Natural killer cell (primary cell): ENCODE measurements around the gene JPT2. TPM values are rescaled to one million over a fixed set of nuclear protein-coding genes. Genes with fewer than 3 reads are reported as not detected.
"Not testable (repeated sequence)": the region's sequence is repeated elsewhere in the genome, so short reads cannot be mapped to it uniquely, and the experiment has no call there.

Source experiments
- ATAC-seq, 3 donors: fragments of 150-1000 bp in 2 of 3; fragments of 200-7000 bp in 1 of 3; cut with Tn5 transposase; 1 replicate in 1 of 3; 2 replicates in 2 of 3; pipeline ENCODE4 v1.10.0; 2021; ENCODE audit warnings: mild to moderate bottlenecking in 2 of 3, moderate library complexity in 2 of 3
- DNase-seq, 2 donors: peaks; one replicate each; pipeline versions ENCODE4 v3.0.0 to v3.0.0-alpha.2; 2013 to 2021; ENCODE audit warnings: mixed read lengths in 1 of 2
- H3K27ac ChIP-seq: one replicate; pipeline ENCODE4 v1.5.1; 2013; ENCODE audit warnings: mild to moderate bottlenecking, low read length
- H3K27me3 ChIP-seq: one replicate; pipeline ENCODE4 v1.6.1; 2013; ENCODE audit warnings: low read length; ENCODE audit not compliant: control insufficient read depth, insufficient read depth
- H3K36me3 ChIP-seq: one replicate; pipeline ENCODE4 v1.6.1; 2013; ENCODE audit warnings: low read length; ENCODE audit not compliant: control insufficient read depth, insufficient read depth
- H3K4me1 ChIP-seq: one replicate; pipeline ENCODE4 v1.6.1; 2013; ENCODE audit warnings: low read length; ENCODE audit not compliant: control insufficient read depth, insufficient read depth
- H3K4me3 ChIP-seq: one replicate; pipeline ENCODE4 v1.5.1; 2013; ENCODE audit warnings: low read length
- H3K9me3 ChIP-seq: one replicate; pipeline ENCODE4 v1.6.1; 2013; ENCODE audit warnings: low read length; ENCODE audit not compliant: control insufficient read depth, insufficient read depth
- H3K27ac Mint-ChIP-seq, 2 donors: one replicate each; pipeline ENCODE4 v1.8.0; 2022; ENCODE audit warnings: mild to moderate bottlenecking in 2 of 2, mixed read lengths in 2 of 2, moderate library complexity in 1 of 2
- H3K27me3 Mint-ChIP-seq, 2 donors: one replicate each; pipeline ENCODE4 v1.8.0; 2022; ENCODE audit warnings: low read depth in 2 of 2, mixed read lengths in 2 of 2
- H3K36me3 Mint-ChIP-seq: one replicate; pipeline ENCODE4 v1.8.0; 2022; ENCODE audit warnings: mixed read lengths
- H3K4me1 Mint-ChIP-seq, 2 donors: one replicate each; pipeline ENCODE4 v1.8.0; 2022; ENCODE audit warnings: mixed read lengths in 2 of 2
- H3K4me3 Mint-ChIP-seq: one replicate; pipeline ENCODE4 v1.8.0; 2022; ENCODE audit warnings: mild to moderate bottlenecking, moderate library complexity, mixed read lengths
- H3K9me3 Mint-ChIP-seq, 2 donors: one replicate each; pipeline ENCODE4 v1.8.0; 2022; ENCODE audit warnings: mixed read lengths in 2 of 2
- WGBS: methylation state at CpG from one replicate; pipeline ENCODE4 v1.1.7; 2013; ENCODE audit warnings: missing lambda C conversion rate; ENCODE audit not compliant: insufficient coverage; 5-methylcytosine and 5-hydroxymethylcytosine counted together
- intact Hi-C: fragments of 100-400 bp; cut with micrococcal nuclease; formaldehyde crosslinking; loops from one replicate; pipeline ENCODE4 v1.14.2; 2022
- total RNA-seq, 4 donors: library from RNA; stranded (reverse); fragments of 120-200 nt in 1 of 4; gene quantifications; one replicate each; pipeline versions ENCODE4 v1.2.3 to v1.2.4, GENCODE V29; 2013 to 2022
- TF ChIP-seq, protein P1 (sequence below): fragments of 200-600 bp; IDR thresholded peaks from one replicate; pipeline ENCODE4 v1.8.0; 2022; ENCODE audit warnings: antibody characterized with exemption

JPT2 gene
- total RNA-seq, 3 donors from 2014 or later (not counting 1 experiment from before 2014, with no cell fraction given): 12.2 to 28.4 (median 14.2) TPM

DNA sequence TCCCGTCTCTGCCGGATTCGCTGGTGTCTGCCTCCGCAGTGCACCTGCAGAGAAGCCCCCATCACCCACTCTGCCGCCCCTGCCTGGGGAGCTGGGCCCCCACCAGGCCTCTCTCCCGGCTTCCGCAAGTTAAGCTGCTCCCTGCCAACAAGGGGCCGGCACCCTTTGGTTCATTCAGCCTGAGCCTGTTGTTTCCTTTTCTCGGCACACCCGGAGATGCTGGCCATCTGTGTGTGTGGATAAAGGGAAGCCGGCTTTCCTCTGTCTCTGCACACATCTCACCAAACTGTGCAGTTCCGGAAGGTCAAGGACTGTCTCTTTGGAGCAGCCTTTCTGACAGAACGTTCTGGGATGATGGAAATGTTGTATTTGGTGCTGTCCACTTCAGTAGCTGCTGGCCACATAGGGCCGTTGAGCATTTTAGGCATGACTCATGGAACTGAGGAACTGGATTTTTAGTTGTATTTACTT, 34.7 kb downstream of the JPT2 start:
- 65% methylated on average over 14 of the region's 14 CpGs for WGBS
- Histone ChIP-seq H3K27me3 (no peaks in the 10 kb centered on the region), H3K27ac (peak overlapping the region; percentile 90), H3K36me3 (no peaks in the 10 kb centered on the region), H3K9me3 (no peaks in the 10 kb centered on the region), H3K4me1 (peaks cover 44% of the 10 kb centered on the region), H3K4me3 (no peak overlapping the region)
- Mint-ChIP-seq H3K27ac (peak overlapping the region; percentile 35 to 41), H3K9me3 (no peaks in the 10 kb centered on the region), H3K27me3 (no peaks in the 10 kb centered on the region), H3K4me3 (no peak overlapping the region), H3K4me1 (peaks cover 34 to 39% of the 10 kb centered on the region in 2 donors), H3K36me3 (no peaks in the 10 kb centered on the region)
- ATAC-seq (no peak), DNase-seq (no peak)
- intact Hi-C loops: no loop called here
- TF ChIP-seq, protein P1, sequence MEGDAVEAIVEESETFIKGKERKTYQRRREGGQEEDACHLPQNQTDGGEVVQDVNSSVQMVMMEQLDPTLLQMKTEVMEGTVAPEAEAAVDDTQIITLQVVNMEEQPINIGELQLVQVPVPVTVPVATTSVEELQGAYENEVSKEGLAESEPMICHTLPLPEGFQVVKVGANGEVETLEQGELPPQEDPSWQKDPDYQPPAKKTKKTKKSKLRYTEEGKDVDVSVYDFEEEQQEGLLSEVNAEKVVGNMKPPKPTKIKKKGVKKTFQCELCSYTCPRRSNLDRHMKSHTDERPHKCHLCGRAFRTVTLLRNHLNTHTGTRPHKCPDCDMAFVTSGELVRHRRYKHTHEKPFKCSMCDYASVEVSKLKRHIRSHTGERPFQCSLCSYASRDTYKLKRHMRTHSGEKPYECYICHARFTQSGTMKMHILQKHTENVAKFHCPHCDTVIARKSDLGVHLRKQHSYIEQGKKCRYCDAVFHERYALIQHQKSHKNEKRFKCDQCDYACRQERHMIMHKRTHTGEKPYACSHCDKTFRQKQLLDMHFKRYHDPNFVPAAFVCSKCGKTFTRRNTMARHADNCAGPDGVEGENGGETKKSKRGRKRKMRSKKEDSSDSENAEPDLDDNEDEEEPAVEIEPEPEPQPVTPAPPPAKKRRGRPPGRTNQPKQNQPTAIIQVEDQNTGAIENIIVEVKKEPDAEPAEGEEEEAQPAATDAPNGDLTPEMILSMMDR: no peak

DNA sequence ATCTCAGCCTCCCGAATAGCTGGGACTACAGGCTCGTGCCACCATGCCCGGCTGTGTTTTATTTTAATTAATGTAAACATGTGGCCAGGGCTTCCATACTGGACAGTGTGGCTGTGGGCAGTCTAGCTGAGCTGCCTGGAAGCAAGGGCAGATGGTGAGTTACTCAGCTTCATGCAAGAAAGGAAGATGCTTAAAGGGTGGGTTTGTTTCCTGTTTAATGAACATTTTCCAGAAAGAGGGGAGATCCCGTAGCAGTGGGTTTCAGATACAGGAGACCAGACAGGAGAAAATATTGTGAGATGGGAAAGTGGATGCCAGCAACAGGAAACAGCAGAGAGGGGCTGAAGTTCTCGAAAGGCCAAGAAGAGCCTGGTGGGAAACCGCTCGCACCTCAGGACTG, 35.3 kb downstream of the JPT2 start:
- no peaks in the 10 kb centered on the region for H3K36me3 Mint-ChIP-seq
- Histone ChIP-seq H3K9me3 (no peaks in the 10 kb centered on the region), H3K4me1 (peaks cover 39% of the 10 kb centered on the region), H3K27ac (peak overlapping the region; percentile 90), H3K4me3 (no peak overlapping the region), H3K36me3 (no peaks in the 10 kb centered on the region), H3K27me3 (no peaks in the 10 kb centered on the region)
- WGBS: 76% methylated on average over 7 of the region's 7 CpGs
- no peak for ATAC-seq
- intact Hi-C loops: no loop called here
- H3K4me3 Mint-ChIP-seq: no peak overlapping the region
- H3K27ac Mint-ChIP-seq: peak overlapping the region in 1 of 2 donors; percentile 41
- no peaks in the 10 kb centered on the region for H3K9me3 Mint-ChIP-seq
- no peaks in the 10 kb centered on the region for H3K27me3 Mint-ChIP-seq
- TF ChIP-seq, protein P1: no peak
- DNase-seq: no peak
- H3K4me1 Mint-ChIP-seq: peaks cover 29 to 34% of the 10 kb centered on the region in 2 donors

- H3K4me3 ChIP-seq: no peak overlapping the region
- H3K9me3 ChIP-seq: no peaks in the 10 kb centered on the region
- H3K27me3 Mint-ChIP-seq: no peaks in the 10 kb centered on the region
- H3K4me3 Mint-ChIP-seq: no peak overlapping the region
- WGBS: 66% methylated on average over 14 of the region's 14 CpGs
- TF ChIP-seq, protein P1: no peak
- peaks cover 38% of the 10 kb centered on the region for H3K4me1 ChIP-seq
- intact Hi-C loops: no loop called here
- DNase-seq: no peak
- no peaks in the 10 kb centered on the region for H3K36me3 ChIP-seq
- H3K9me3 Mint-ChIP-seq: no peaks in the 10 kb centered on the region
- no peaks in the 10 kb centered on the region for H3K36me3 Mint-ChIP-seq
- H3K27ac ChIP-seq: peak overlapping the region; percentile 90
- peak in 1 of 3 donors; percentile 52 for ATAC-seq
- peaks cover 24 to 31% of the 10 kb centered on the region in 2 donors for H3K4me1 Mint-ChIP-seq
- no peaks in the 10 kb centered on the region for H3K27me3 ChIP-seq
- H3K27ac Mint-ChIP-seq: no peak overlapping the region
Measured at GRCh38 chr16:1713933-1714332, 35.9 kb downstream of the JPT2 start.

DNA sequence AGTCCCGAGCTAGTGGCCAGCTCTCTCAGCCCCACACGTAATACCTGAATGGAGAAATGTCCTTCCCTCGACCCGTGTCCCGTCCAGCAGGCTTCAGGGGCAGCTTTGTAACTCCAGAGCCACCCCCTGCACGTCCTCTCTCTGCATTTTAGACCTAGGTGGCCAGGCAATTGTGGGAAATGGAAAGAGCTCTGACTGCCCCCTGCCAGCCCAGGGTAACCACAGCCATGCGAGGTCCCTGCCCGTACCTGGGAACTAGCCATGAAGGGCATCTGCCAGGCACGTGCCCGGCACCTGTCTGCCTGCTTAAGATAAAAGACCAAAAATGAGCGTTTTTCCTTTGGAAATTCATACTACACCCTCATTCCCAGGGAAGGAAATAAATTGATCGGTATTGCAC, 37.1 kb downstream of the JPT2 start:
- intact Hi-C loops: no loop called here
- no peaks in the 10 kb centered on the region for H3K27me3 Mint-ChIP-seq
- no peak for DNase-seq
- no peaks in the 10 kb centered on the region for H3K9me3 Mint-ChIP-seq
- H3K4me1 ChIP-seq: peaks cover 42% of the 10 kb centered on the region
- no peak overlapping the region for H3K4me3 Mint-ChIP-seq
- TF ChIP-seq, protein P1: no peak
- ATAC-seq: no peak
- H3K9me3 ChIP-seq: no peaks in the 10 kb centered on the region
- 95% methylated on average over 12 of the region's 12 CpGs for WGBS
- H3K4me1 Mint-ChIP-seq: peaks cover 35 to 36% of the 10 kb centered on the region in 2 donors
- H3K27ac ChIP-seq: no peak overlapping the region
- no peak overlapping the region for H3K4me3 ChIP-seq
- no peaks in the 10 kb centered on the region for H3K36me3 ChIP-seq
- no peaks in the 10 kb centered on the region for H3K27me3 ChIP-seq
- H3K27ac Mint-ChIP-seq: peak overlapping the region in 1 of 2 donors; percentile 31
- no peaks in the 10 kb centered on the region for H3K36me3 Mint-ChIP-seq

- H3K27me3 ChIP-seq, H3K4me3 ChIP-seq, intact Hi-C loops, H3K9me3 ChIP-seq, H3K36me3 Mint-ChIP-seq, H3K9me3 Mint-ChIP-seq, DNase-seq, H3K27ac ChIP-seq, H3K4me3 Mint-ChIP-seq, ATAC-seq, H3K27me3 Mint-ChIP-seq, H3K36me3 ChIP-seq: not testable (repeated sequence)
- 91% methylated on average over 10 of the region's 10 CpGs for WGBS
- peaks cover 61% of the 10 kb centered on the region for H3K4me1 ChIP-seq
- peak overlapping the region in 1 of 2 donors; percentile 79 for H3K27ac Mint-ChIP-seq
- H3K4me1 Mint-ChIP-seq: peaks cover 35 to 40% of the 10 kb centered on the region in 2 donors
Measured at GRCh38 chr16:1718236-1718635, 40.2 kb downstream of the JPT2 start.
